ENCODE data around the gene LIN7A.
A peak's percentile ranks its signal among the peaks of the same experiment; 100 is the strongest.

LIN7A gene

DNA sequence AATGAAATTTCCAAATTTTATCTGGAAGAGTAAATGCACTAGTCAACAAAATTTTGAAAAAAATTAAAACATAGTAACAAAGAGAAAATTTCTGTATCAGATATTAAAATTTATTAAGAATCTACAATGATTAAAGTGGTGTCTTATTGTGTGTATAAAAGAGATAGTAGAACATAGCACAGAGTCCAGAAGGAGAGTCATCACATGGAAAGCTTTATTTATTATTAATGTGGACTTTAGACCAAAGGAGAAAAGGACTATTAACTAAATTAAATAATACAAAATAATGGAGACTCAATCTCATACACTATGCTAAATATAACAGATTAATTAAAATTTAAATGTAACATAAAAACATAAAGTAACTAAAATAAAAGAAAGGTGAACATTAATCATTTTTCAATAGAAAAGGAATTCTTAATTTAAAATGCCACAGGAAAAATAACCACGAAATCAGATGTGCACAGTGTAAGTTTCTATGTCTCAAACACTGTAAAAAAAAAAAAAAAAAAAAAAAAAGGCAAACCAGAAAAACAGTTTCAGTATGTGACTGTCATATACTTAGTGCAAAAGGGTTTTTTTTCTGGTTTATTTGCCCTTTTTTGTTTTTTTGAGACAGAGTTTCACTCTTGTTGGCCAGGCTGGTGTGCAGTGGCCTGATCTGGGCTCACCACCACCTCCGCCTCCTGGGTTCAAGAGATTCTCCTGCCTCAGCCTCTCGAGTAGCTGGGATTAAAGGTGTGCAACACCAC lies 125.6 kb downstream of the LIN7A start:
- no peak overlapping the region for H3K4me3 ChIP-seq (IDR thresholded peaks at IDR 0.05; ENCODE audit: insufficient read depth, low read depth, low read length)
- TF ChIP-seq, protein P1, sequence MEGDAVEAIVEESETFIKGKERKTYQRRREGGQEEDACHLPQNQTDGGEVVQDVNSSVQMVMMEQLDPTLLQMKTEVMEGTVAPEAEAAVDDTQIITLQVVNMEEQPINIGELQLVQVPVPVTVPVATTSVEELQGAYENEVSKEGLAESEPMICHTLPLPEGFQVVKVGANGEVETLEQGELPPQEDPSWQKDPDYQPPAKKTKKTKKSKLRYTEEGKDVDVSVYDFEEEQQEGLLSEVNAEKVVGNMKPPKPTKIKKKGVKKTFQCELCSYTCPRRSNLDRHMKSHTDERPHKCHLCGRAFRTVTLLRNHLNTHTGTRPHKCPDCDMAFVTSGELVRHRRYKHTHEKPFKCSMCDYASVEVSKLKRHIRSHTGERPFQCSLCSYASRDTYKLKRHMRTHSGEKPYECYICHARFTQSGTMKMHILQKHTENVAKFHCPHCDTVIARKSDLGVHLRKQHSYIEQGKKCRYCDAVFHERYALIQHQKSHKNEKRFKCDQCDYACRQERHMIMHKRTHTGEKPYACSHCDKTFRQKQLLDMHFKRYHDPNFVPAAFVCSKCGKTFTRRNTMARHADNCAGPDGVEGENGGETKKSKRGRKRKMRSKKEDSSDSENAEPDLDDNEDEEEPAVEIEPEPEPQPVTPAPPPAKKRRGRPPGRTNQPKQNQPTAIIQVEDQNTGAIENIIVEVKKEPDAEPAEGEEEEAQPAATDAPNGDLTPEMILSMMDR (conservative IDR thresholded peaks at IDR 0.05; ENCODE audit: low read depth, low read length), result no peak

DNA sequence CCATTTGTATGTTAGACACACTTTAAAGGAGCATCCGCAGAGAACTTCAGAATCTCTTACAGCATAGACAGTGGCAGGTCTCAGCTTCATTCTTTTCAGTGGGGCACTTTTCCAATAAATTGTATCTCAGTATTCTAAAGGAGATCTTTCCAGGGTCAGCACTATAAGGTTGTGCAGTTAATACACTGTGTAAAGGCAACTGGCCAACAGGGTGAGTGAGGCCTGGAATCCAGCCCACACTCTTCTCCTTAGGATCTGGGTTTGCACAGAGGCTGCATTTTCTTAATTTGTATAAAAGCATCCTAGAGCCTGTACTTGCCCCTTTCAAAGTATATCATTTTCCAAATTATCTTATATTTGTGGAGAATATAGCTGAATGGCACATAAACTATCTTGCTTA lies 126.9 kb downstream of the LIN7A start:
- Histone ChIP-seq H3K36me3 (ENCODE audit: insufficient read depth) (no peaks in the 10 kb centered on the region), H3K27me3 (ENCODE audit: insufficient read depth, low read depth) (no peaks in the 10 kb centered on the region), H2AFZ (ENCODE audit: low read depth) (no peak overlapping the region), H3K4me3 (IDR thresholded peaks at IDR 0.05; ENCODE audit: insufficient read depth, low read depth, low read length) (no peak overlapping the region), H3K4me1 (ENCODE audit: low read depth, poor library complexity, severe bottlenecking) (peaks cover 47% of the 10 kb centered on the region), H3K4me2 (peak overlapping the region; percentile 43; the same call in 1 of the 2 replicates), H3K9ac (no peak overlapping the region), H3K27ac (no peak overlapping the region), H4K20me1 (ENCODE audit: insufficient read depth) (no peaks in the 10 kb centered on the region), H3K79me2 (ENCODE audit: insufficient read depth, low read depth) (no peaks in the 10 kb centered on the region)
- TF ChIP-seq, protein P1 (conservative IDR thresholded peaks at IDR 0.05; ENCODE audit: low read depth, low read length), result no peak

More for the DNA sequence above, 125.6 kb downstream of the LIN7A start:
- Histone ChIP-seq H3K27ac (peak overlapping the region; percentile 26; the same call in 1 of the 2 replicates), H3K36me3 (ENCODE audit: insufficient read depth) (no peaks in the 10 kb centered on the region), H3K4me1 (ENCODE audit: low read depth, poor library complexity, severe bottlenecking) (peaks cover 47% of the 10 kb centered on the region), H3K4me2 (peak overlapping the region; percentile 10; the same call in 1 of the 2 replicates), H4K20me1 (ENCODE audit: insufficient read depth) (no peaks in the 10 kb centered on the region), H2AFZ (ENCODE audit: low read depth) (peak overlapping the region; percentile 16; the same call in 1 of the 2 replicates), H3K27me3 (ENCODE audit: insufficient read depth, low read depth) (no peaks in the 10 kb centered on the region), H3K79me2 (ENCODE audit: insufficient read depth, low read depth) (no peaks in the 10 kb centered on the region), H3K9ac (no peak overlapping the region)

DNA sequence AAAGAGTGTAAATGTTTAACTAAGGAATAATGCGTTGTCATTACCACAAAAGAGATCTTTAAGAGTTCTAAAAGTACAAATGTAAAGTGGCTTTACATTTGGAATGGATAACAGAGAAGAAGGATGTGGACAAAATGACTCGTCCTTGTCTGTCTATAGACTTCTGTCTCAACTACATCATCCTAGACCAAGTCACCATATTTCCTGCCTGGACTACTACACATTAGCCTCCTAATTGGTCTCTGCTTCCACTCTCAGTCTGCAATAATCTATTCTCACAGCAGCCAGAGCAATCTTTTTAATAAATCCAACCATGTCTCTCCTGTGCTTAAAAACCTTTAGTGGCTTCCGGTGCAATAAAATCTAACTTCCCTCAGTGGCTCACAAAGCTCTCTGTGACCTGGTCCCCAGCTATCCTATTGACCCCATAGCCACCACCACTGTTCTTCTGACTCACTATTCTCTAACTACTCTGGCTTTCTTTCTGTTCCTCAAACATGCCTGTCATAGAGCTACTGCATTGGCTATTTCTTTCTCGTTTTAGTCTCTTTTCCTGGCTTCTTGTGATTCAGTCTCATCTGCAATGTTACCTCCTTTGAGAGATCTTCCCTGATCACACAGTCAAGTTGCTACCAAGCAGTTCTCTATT lies 130.0 kb downstream of the LIN7A start:
- H3K4me3 ChIP-seq (IDR thresholded peaks at IDR 0.05; ENCODE audit: insufficient read depth, low read depth, low read length), result no peak overlapping the region
- H2AFZ ChIP-seq (ENCODE audit: low read depth), result no peak overlapping the region
- H3K79me2 ChIP-seq (ENCODE audit: insufficient read depth, low read depth), result no peaks in the 10 kb centered on the region
- TF ChIP-seq, protein P1 (conservative IDR thresholded peaks at IDR 0.05; ENCODE audit: low read depth, low read length), result no peak
- no peak overlapping the region for H3K4me2 ChIP-seq
- no peaks in the 10 kb centered on the region for H4K20me1 ChIP-seq (ENCODE audit: insufficient read depth)
- peaks cover 66% of the 10 kb centered on the region for H3K4me1 ChIP-seq (ENCODE audit: low read depth, poor library complexity, severe bottlenecking)
- no peak overlapping the region for H3K27ac ChIP-seq
- H3K9ac ChIP-seq, result no peak overlapping the region
- H3K27me3 ChIP-seq (ENCODE audit: insufficient read depth, low read depth), result no peaks in the 10 kb centered on the region
- no peaks in the 10 kb centered on the region for H3K36me3 ChIP-seq (ENCODE audit: insufficient read depth)

DNA sequence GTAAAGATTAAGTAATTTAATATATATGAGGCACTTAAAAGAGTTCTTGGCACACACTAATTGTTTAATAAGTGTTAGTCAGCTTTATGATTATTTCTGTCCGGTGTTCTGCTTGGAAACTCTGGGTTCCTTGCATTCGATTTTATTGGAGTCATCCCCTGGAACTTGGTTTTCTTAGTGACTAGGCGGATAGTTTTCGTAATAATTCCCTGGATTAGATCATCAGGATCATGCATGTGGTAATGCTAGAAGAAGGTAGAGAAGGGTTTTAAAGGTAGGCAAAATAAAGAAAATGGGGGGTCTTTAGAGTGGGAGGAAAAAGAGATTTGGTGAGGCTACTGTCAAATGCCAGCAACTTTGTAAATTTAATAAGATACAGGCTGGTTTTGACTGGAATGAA lies 132.6 kb downstream of the LIN7A start:
- no peaks in the 10 kb centered on the region for H4K20me1 ChIP-seq (ENCODE audit: insufficient read depth)
- no peak overlapping the region for H3K4me3 ChIP-seq (IDR thresholded peaks at IDR 0.05; ENCODE audit: insufficient read depth, low read depth, low read length)
- H3K4me1 ChIP-seq (ENCODE audit: low read depth, poor library complexity, severe bottlenecking), result peaks cover 63% of the 10 kb centered on the region
- TF ChIP-seq, protein P1 (conservative IDR thresholded peaks at IDR 0.05; ENCODE audit: low read depth, low read length), result no peak
- no peak overlapping the region for H3K4me2 ChIP-seq
- H2AFZ ChIP-seq (ENCODE audit: low read depth), result no peak overlapping the region
- no peaks in the 10 kb centered on the region for H3K27me3 ChIP-seq (ENCODE audit: insufficient read depth, low read depth)
- H3K27ac ChIP-seq, result no peak overlapping the region
- no peaks in the 10 kb centered on the region for H3K79me2 ChIP-seq (ENCODE audit: insufficient read depth, low read depth)
- H3K9ac ChIP-seq, result no peak overlapping the region
- no peaks in the 10 kb centered on the region for H3K36me3 ChIP-seq (ENCODE audit: insufficient read depth)
